C4-2B (cell line): ENCODE data around the gene F11R.

Source experiments
- CTCF ChIP-seq: fragments of 450-650 bp; conservative IDR thresholded peaks from 2 replicates; pipeline ENCODE4 v1.5.1; 2017; ENCODE audit warnings: mild to moderate bottlenecking
- ZFX ChIP-seq: fragments of 450-650 bp; IDR thresholded peaks from 2 replicates; pipeline ENCODE4 v1.6.1; 2017

GRCh38 chr1:161048949-161049722 is 28.2 kb upstream of the F11R start:
- no peak for TF ChIP-seq CTCF
- TF ChIP-seq ZFX, result no peak
